Measurements from ENCODE around the gene F7. TPM values are rescaled to one million over a fixed set of nuclear protein-coding genes. Genes with fewer than 3 reads are reported as not detected.

F7 gene
- total RNA-seq, 4 donors from 2014 or later: not detected

DNA sequence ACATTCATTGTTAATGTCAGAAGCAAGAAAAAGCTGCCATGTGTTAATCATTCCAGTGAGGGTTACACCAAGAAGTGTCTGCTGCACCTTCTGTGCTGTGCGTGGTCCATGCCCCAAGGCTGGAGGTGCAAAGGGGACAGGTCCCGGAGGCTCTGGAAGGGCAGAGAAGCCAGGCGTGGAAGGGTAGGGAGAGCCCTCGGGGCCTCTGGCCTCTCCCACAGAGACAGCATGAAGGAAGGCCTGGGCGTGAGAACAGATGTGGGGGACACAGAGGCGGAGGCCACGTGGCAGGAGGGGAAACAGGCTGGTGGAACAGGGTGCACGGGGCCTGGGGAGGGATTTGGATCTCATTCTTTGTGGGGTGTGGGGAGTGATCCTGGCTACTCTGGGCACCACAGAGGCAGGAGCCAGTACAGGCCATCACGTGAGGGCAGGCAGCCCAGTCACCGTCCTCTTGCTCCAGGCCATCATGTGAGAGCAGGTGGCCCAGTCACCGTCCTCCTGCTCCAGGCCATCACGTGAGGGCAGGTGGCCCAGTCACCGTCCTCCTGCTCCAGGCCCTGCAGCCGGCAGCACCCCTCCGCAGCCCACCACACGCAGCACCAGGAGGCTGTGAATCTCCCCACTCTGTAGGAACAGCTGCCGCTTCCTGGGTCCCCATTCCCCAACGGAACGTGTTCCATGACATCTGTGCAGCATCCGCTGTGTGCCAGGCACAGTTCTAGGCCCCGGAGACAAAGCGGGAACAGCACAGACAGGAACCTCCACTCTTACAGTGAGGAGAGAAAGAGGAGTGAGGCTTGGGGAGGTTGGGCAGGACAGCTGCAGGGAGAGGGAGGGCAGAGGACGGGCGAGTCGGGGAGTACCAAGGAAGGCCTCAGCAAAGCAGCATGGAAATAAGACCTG lies 10.2 kb upstream of the F7 start:
- intact Hi-C loops (cut with DNase I): no loop called here
- Histone ChIP-seq H3K4me1 (no peaks in the 10 kb centered on the region), H3K36me3 (peaks cover 3 to 5% of the 10 kb centered on the region in 2 donors), H3K27me3 (no peaks in the 10 kb centered on the region), H3K9me3 (no peaks in the 10 kb centered on the region), H3K4me3 (replicated peaks in 1 of 3) (no peak overlapping the region), H3K27ac (no peak overlapping the region)
- no peak for DNase-seq
- no peak for TF ChIP-seq POLR2A (IDR thresholded peaks at IDR 0.05)
- TF ChIP-seq, protein P1, sequence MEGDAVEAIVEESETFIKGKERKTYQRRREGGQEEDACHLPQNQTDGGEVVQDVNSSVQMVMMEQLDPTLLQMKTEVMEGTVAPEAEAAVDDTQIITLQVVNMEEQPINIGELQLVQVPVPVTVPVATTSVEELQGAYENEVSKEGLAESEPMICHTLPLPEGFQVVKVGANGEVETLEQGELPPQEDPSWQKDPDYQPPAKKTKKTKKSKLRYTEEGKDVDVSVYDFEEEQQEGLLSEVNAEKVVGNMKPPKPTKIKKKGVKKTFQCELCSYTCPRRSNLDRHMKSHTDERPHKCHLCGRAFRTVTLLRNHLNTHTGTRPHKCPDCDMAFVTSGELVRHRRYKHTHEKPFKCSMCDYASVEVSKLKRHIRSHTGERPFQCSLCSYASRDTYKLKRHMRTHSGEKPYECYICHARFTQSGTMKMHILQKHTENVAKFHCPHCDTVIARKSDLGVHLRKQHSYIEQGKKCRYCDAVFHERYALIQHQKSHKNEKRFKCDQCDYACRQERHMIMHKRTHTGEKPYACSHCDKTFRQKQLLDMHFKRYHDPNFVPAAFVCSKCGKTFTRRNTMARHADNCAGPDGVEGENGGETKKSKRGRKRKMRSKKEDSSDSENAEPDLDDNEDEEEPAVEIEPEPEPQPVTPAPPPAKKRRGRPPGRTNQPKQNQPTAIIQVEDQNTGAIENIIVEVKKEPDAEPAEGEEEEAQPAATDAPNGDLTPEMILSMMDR (IDR thresholded peaks at IDR 0.05): no peak
- 91% methylated on average over 18 to 25 of the region's 25 CpGs for WGBS, 2 donors

DNA sequence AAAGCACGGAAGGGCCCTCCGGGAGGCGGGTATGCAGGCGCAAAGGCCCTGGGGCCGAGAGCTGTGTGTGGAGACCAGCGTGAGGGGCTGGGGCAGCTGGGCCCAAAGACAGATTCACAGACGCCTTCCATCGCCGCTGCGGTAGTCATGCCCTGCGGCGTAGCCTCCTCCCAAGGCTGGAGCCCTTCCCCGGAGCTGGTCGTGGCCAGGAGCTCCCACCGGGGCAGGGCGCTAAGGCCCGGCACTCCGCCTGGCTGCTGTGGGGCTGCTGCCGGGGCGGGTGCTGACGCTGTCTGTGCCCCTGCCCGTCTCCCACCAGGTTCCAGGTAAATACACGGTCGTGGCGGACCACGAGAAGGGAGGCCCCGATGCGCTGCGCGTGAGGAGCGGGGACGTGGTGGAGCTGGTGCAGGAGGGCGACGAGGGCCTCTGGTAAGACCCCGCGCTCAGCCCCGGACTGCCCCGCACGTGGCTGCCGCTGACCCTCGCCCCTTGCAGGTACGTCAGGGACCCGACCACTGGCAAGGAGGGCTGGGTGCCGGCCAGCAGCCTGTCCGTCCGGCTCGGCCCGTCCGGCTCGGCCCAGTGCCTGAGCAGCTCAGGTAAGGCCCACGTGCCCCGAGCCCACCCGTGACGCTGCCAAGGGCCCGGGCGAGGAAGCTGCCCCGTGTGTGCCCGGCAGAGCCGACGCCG lies 9.4 kb upstream of the F7 start:
- Histone ChIP-seq H3K36me3 (peaks cover 1 to 5% of the 10 kb centered on the region in 2 donors), H3K27me3 (no peaks in the 10 kb centered on the region), H3K9me3 (no peaks in the 10 kb centered on the region), H3K27ac (no peak overlapping the region), H3K4me3 (replicated peaks in 1 of 3) (no peak overlapping the region), H3K4me1 (no peaks in the 10 kb centered on the region)
- TF ChIP-seq, protein P1 (IDR thresholded peaks at IDR 0.05): no peak
- no peak for TF ChIP-seq POLR2A (IDR thresholded peaks at IDR 0.05)
- 95% methylated on average over 24 to 27 of the region's 61 CpGs for WGBS, 2 donors
- no peak for DNase-seq
- intact Hi-C loops (cut with DNase I): no loop called here

DNA sequence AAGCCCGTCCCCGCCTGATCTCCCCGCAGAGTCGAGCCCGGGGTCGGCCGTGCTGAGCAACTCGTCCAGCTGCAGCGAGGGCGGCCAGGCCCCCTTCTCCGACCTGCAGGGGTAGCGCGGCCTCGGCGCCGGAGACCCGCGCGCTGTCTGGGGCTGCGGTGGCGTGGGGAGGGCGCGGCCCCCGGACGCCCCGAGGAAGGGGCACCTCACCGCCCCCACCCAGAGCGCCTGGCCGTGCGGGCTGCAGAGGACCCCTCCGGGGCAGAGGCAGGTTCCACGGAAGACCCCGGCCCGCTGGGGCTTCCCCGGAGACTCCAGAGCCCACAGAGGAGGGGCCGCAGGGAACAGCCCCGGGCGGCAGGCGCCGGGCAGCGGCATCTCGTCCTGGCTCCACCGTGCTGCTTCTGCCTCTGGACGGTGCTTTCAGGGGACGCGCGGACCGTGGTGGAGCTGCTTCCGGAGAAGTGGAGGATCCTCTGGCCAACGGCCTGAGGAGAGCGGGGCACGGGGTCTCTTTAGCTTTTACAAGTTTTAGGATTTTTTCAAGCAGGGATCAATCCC lies 8.8 kb upstream of the F7 start:
- H3K9me3 ChIP-seq: no peaks in the 10 kb centered on the region
- TF ChIP-seq, protein P1 (IDR thresholded peaks at IDR 0.05): no peak
- no peak for TF ChIP-seq POLR2A (IDR thresholded peaks at IDR 0.05)
- H3K4me3 ChIP-seq (replicated peaks in 1 of 3): no peak overlapping the region
- DNase-seq: no peak
- 88 to 93% methylated on average over 15 to 35 of the region's 52 CpGs for WGBS, 2 donors
- H3K4me1 ChIP-seq: no peaks in the 10 kb centered on the region
- no peaks in the 10 kb centered on the region for H3K27me3 ChIP-seq
- intact Hi-C loops (cut with DNase I): no loop called here
- H3K27ac ChIP-seq: no peak overlapping the region
- H3K36me3 ChIP-seq: peaks cover 0 to 5% of the 10 kb centered on the region in 2 donors

DNA sequence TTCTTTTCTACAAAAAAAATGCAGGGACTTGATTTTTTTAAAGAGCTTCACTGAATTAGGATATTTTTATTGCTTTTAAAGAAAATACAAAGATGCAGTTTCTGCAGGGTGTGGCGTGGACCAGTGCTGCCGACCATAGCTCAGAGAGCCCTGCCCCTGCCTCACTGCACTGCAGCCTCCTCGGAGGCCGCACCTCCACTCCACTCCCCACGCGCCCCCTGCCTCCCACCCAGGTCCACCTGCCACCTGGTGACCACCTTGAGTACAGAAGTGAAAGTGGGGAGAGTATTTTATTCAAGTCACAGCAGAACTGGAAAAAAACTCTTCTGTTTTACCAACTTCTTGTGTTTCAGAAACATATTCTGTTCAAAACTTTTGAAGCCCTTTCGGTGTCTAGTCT lies 7.9 kb upstream of the F7 start:
- Histone ChIP-seq H3K27ac (no peak overlapping the region), H3K9me3 (no peaks in the 10 kb centered on the region), H3K27me3 (no peaks in the 10 kb centered on the region), H3K4me3 (replicated peaks in 1 of 3) (no peak overlapping the region), H3K4me1 (no peaks in the 10 kb centered on the region), H3K36me3 (peaks cover 0 to 5% of the 10 kb centered on the region in 2 donors)
- 89 to 97% methylated on average over 7 of the region's 7 CpGs for WGBS, 2 donors
- DNase-seq: no peak
- TF ChIP-seq, protein P1 (IDR thresholded peaks at IDR 0.05): no peak
- no peak for TF ChIP-seq POLR2A (IDR thresholded peaks at IDR 0.05)
- intact Hi-C loops (cut with DNase I): no loop called here

All from thyroid gland (tissue), 4 donors.